SHP77 (cell line): Measurements from ENCODE around the gene RCOR1.
"Not testable (repeated sequence)": the region's sequence is repeated elsewhere in the genome, so short reads cannot be mapped to it uniquely, and the experiment has no call there.

Experiments used
- DNase-seq, 2 experiments: peaks; one replicate each; lab custom pipeline; 2025; lab: John Stamatoyannopoulos, UW

Gene RCOR1

GRCh38 chr14:102751088-102751487 is 158.6 kb downstream of the RCOR1 start:
- no peak for DNase-seq

GRCh38 chr14:102752239-102752847 is 159.9 kb downstream of the RCOR1 start:
- DNase-seq = no peak

GRCh38 chr14:102754370-102755262 is 162.2 kb downstream of the RCOR1 start:
- no peak for DNase-seq

GRCh38 chr14:102757646-102758045 is 165.2 kb downstream of the RCOR1 start:
- DNase-seq = no peak

- no peak for DNase-seq
Measured at GRCh38 chr14:102758087-102758486, 165.6 kb downstream of the RCOR1 start.

- DNase-seq = no peak
Measured at GRCh38 chr14:102759456-102760187, 167.2 kb downstream of the RCOR1 start.

- DNase-seq = no peak
Measured at GRCh38 chr14:102760496-102761193, 168.2 kb downstream of the RCOR1 start.

- no peak for DNase-seq
Measured at GRCh38 chr14:102761206-102761605, 168.8 kb downstream of the RCOR1 start.

GRCh38 chr14:102764220-102764671 is 171.8 kb downstream of the RCOR1 start:
- no peak for DNase-seq

GRCh38 chr14:102765770-102766169 is 173.3 kb downstream of the RCOR1 start:
- not testable (repeated sequence) for DNase-seq

- DNase-seq = no peak
Measured at GRCh38 chr14:102768223-102769048, 176.0 kb downstream of the RCOR1 start.

- DNase-seq = no peak
Measured at GRCh38 chr14:102769049-102769327, 176.5 kb downstream of the RCOR1 start.

GRCh38 chr14:102770147-102771123 is 178.0 kb downstream of the RCOR1 start:
- DNase-seq = no peak

GRCh38 chr14:102771144-102771543 is 178.7 kb downstream of the RCOR1 start:
- DNase-seq = no peak

GRCh38 chr14:102772781-102773570 is 180.5 kb downstream of the RCOR1 start:
- peak; percentile 36 to 65 for DNase-seq

- DNase-seq = peak; percentile 51 to 61
Measured at GRCh38 chr14:102774391-102775153, 182.1 kb downstream of the RCOR1 start.

- DNase-seq = no peak
Measured at GRCh38 chr14:102775855-102776760, 183.7 kb downstream of the RCOR1 start.
